BJ (cell line): ENCODE data around the gene TOP2A. TPM values are rescaled to one million over a fixed set of nuclear protein-coding genes. Genes with fewer than 3 reads are reported as not detected.

Source experiments
- CTCF ChIA-PET: fragments of 350-600 bp; formaldehyde crosslinking; extraction: SDS; loops from one replicate; lab custom pipeline; 2021; ENCODE audit warnings: antibody characterized with exemption, inconsistent platforms; lab: Yijun Ruan, JAX
- POLR2A ChIA-PET: fragments of 300-600 bp; sonication (Branson Sonifier 250); formaldehyde crosslinking; extraction: SDS; loops from one replicate; lab custom pipeline; 2021; ENCODE audit warnings: antibody characterized with exemption; lab: Charles Lee
- DNase-seq: peaks from one replicate; pipeline ENCODE4 v3.0.0-alpha.2; 2011; ENCODE audit warnings: low read depth
- H3K27me3 ChIP-seq: 2 replicates; pipeline ENCODE4 v1.6.0; 2011; ENCODE audit warnings: low read length; ENCODE audit not compliant: control insufficient read depth, insufficient read depth
- H3K36me3 ChIP-seq: 2 replicates; pipeline ENCODE4 v1.5.1; 2011; ENCODE audit warnings: low read length; ENCODE audit not compliant: control insufficient read depth, insufficient read depth
- H3K4me3 ChIP-seq: 2 replicates; pipeline ENCODE4 v1.5.1; 2011; ENCODE audit warnings: low read depth, mild to moderate bottlenecking, control low read depth, low read length
- CTCF ChIP-seq: IDR thresholded peaks from 2 replicates; pipeline ENCODE4 v1.5.1; 2011; ENCODE audit warnings: low read depth, mild to moderate bottlenecking, control low read depth, inconsistent platforms, low read length, moderate library complexity; ENCODE audit not compliant: insufficient read depth
- polyA plus RNA-seq: library from polyadenylated mRNA; depleted of rRNA; stranded (reverse); fragments of >200 nt; gene quantifications from 2 replicates; pipeline ENCODE4 v1.2.3, GENCODE V29; 2011

The TOP2A gene
- polyA plus RNA-seq, 1 experiment, result 31.8 TPM

GRCh38 chr17:40457369-40457768, 39.7 kb upstream of the TOP2A start:
- no peak for DNase-seq
- no peak for TF ChIP-seq CTCF
- Histone ChIP-seq H3K4me3 (no peak overlapping the region), H3K36me3 (peaks cover 45% of the 10 kb centered on the region), H3K27me3 (no peaks in the 10 kb centered on the region)
- ChIA-PET POLR2A (no interaction called here), CTCF (interaction anchor here (1.0 to 2.9 kb wide), 6 partner anchors 9 to 154 kb away, joined by 3 to 24 read pairs (median 6); no protein-coding TSS in a partner anchor)

GRCh38 chr17:40456396-40456951, 38.8 kb upstream of the TOP2A start:
- no peak overlapping the region for H3K4me3 ChIP-seq
- CTCF ChIA-PET, result interaction anchor here (0.9 to 2.9 kb wide), 10 partner anchors 8 to 153 kb away, joined by 3 to 24 read pairs (median 6); no protein-coding TSS in a partner anchor
- no peaks in the 10 kb centered on the region for H3K27me3 ChIP-seq
- DNase-seq, result no peak
- H3K36me3 ChIP-seq, result peaks cover 45% of the 10 kb centered on the region
- no peak for TF ChIP-seq CTCF
- POLR2A ChIA-PET, result interaction anchor here (0.6 to 1.1 kb wide), 3 partner anchors 13 to 137 kb away, joined by 3 to 5 read pairs (median 4); no protein-coding TSS in a partner anchor

- Histone ChIP-seq H3K27me3 (no peaks in the 10 kb centered on the region), H3K36me3 (peaks cover 45% of the 10 kb centered on the region), H3K4me3 (no peak overlapping the region)
- POLR2A ChIA-PET, result no interaction called here
- DNase-seq, result no peak
- TF ChIP-seq CTCF, result no peak
- CTCF ChIA-PET, result interaction anchor here (0.6 to 2.1 kb wide), 6 partner anchors 10 to 417 kb away, joined by 3 to 9 read pairs (median 4); no protein-coding TSS in a partner anchor
These were observed 36.9 kb upstream of the TOP2A start for GRCh38 chr17:40454613-40454995.

- no peaks in the 10 kb centered on the region for H3K27me3 ChIP-seq
- ChIA-PET CTCF (interaction anchor here (1.0 to 2.1 kb wide), 7 partner anchors 10 to 106 kb away, joined by 3 to 10 read pairs (median 5); no protein-coding TSS in a partner anchor), POLR2A (interaction anchor here (0.9 kb wide), 1 partner anchor 80 kb away, joined by 6 read pairs; no protein-coding TSS in a partner anchor)
- peaks cover 40% of the 10 kb centered on the region for H3K36me3 ChIP-seq
- TF ChIP-seq CTCF, result no peak
- H3K4me3 ChIP-seq, result no peak overlapping the region
- no peak for DNase-seq
These were observed 36.4 kb upstream of the TOP2A start for GRCh38 chr17:40453881-40454612.

- CTCF ChIA-PET, result interaction anchor here (1.0 to 3.1 kb wide), 6 partner anchors 9 to 107 kb away, joined by 3 to 18 read pairs (median 4); no protein-coding TSS in a partner anchor
- DNase-seq, result no peak
- no peak for TF ChIP-seq CTCF
- Histone ChIP-seq H3K4me3 (no peak overlapping the region), H3K27me3 (no peaks in the 10 kb centered on the region), H3K36me3 (peaks cover 38% of the 10 kb centered on the region)
- POLR2A ChIA-PET, result interaction anchor here (0.9 kb wide), 1 partner anchor 81 kb away, joined by 6 read pairs; no protein-coding TSS in a partner anchor
These were observed 35.3 kb upstream of the TOP2A start for GRCh38 chr17:40452921-40453378.
